H1 (cell line): ENCODE results near the gene GOSR1. TPM values are rescaled to one million over a fixed set of nuclear protein-coding genes. Genes with fewer than 3 reads are reported as not detected.

Experiments
- YY1 ChIP-seq: IDR thresholded peaks from 2 replicates; pipeline ENCODE4 v1.6.1; 2011; ENCODE audit warnings: low read depth, mild to moderate bottlenecking, low read length
- polyA plus RNA-seq, 7 experiments: library from polyadenylated mRNA; depleted of rRNA in 3 of 7; stranded (reverse) in 5 of 7; unstranded in 2 of 7; fragments of >200 nt in 5 of 7; fragments of 200-250 nt in 2 of 7; gene quantifications; 1 replicate in 5 of 7; 2 replicates in 1 of 7; 4 replicates in 1 of 7; pipeline versions ENCODE4 v1.2.1 to v1.2.3, GENCODE V29; 2011 to 2013; ENCODE audit warnings: missing spikeins in 2 of 7, mixed read lengths in 2 of 7
- total RNA-seq: library from RNA; stranded (reverse); fragmentation: NEBNext Ultra II Directional; extraction: Animal tissue kit (Norgen Biotek cat#: 25700); gene quantifications from 2 replicates; pipeline ENCODE4 v1.2.1, GENCODE V29; 2021

Gene GOSR1
- total and polyA plus RNA-seq, 2 of the 8 experiments (the other 6 are each of a cell fraction or from before 2014, with no cell fraction given) = 9.2 to 43.3 TPM

- TF ChIP-seq YY1 = no peak
These were observed 36.1 kb downstream of the GOSR1 start (continued) for GRCh38 chr17:30513346-30513745.
